Natural killer cell treated with Interleukin-12 subunit alpha and Interleukin-12 subunit beta and Interleukin-15 and Interleukin-18, amount 100 ng/mL, for 72 hours (primary cell): ENCODE results near the gene PAPPA. TPM values are rescaled to one million over a fixed set of nuclear protein-coding genes. Genes with fewer than 3 reads are reported as not detected.

Source experiments
- ATAC-seq, 2 donors: fragments of 150-1000 bp; cut with Tn5 transposase in 1 of 2; sonication (Bioruptor Pico), chemical (Tn5 transposase) in 1 of 2; 2 replicates each; pipeline ENCODE4 v1.10.0; 2021
- DNase-seq: peaks from one replicate; pipeline ENCODE4 v3.0.0; 2022; ENCODE audit warnings: low spot score
- H3K27ac Mint-ChIP-seq, 2 donors: 1 replicate in 1 of 2; 2 replicates in 1 of 2; pipeline ENCODE4 v1.8.0; 2022; ENCODE audit warnings: mixed read lengths in 2 of 2, mild to moderate bottlenecking in 1 of 2, moderate library complexity in 1 of 2
- H3K27me3 Mint-ChIP-seq, 2 donors: 1 replicate in 1 of 2; 2 replicates in 1 of 2; pipeline ENCODE4 v1.8.0; 2022; ENCODE audit warnings: mixed read lengths in 2 of 2
- H3K36me3 Mint-ChIP-seq: one replicate; pipeline ENCODE4 v1.8.0; 2022; ENCODE audit warnings: mixed read lengths
- H3K4me1 Mint-ChIP-seq, 2 donors: 1 replicate in 1 of 2; 2 replicates in 1 of 2; pipeline ENCODE4 v1.8.0; 2022; ENCODE audit warnings: low read depth in 2 of 2, mixed read lengths in 2 of 2, mild to moderate bottlenecking in 1 of 2
- H3K4me3 Mint-ChIP-seq: one replicate; pipeline ENCODE4 v1.8.0; 2022; ENCODE audit warnings: mixed read lengths
- H3K9me3 Mint-ChIP-seq: 2 replicates; pipeline ENCODE4 v1.8.0; 2022; ENCODE audit warnings: mixed read lengths
- total RNA-seq, 2 donors: library from RNA; stranded (reverse); gene quantifications; one replicate each; pipeline ENCODE4 v1.2.3, GENCODE V29; 2022

PAPPA gene
- total RNA-seq, 2 donors from 2014 or later, result not detected

GRCh38 chr9:116238225-116238624 lies 84.6 kb downstream of the PAPPA start:
- Mint-ChIP-seq H3K9me3 (peaks cover 15% of the 10 kb centered on the region), H3K27me3 (no peaks in the 10 kb centered on the region), H3K4me3 (no peak overlapping the region), H3K27ac (no peak overlapping the region), H3K36me3 (no peaks in the 10 kb centered on the region), H3K4me1 (no peaks in the 10 kb centered on the region)
- ATAC-seq, result no peak
- no peak for DNase-seq

GRCh38 chr9:116238776-116239340 lies 85.3 kb downstream of the PAPPA start:
- H3K9me3 Mint-ChIP-seq, result peaks cover 20% of the 10 kb centered on the region
- H3K27me3 Mint-ChIP-seq, result no peaks in the 10 kb centered on the region
- H3K4me1 Mint-ChIP-seq, result no peaks in the 10 kb centered on the region
- H3K27ac Mint-ChIP-seq, result no peak overlapping the region
- no peak overlapping the region for H3K4me3 Mint-ChIP-seq
- DNase-seq (no peak), ATAC-seq (no peak)
- H3K36me3 Mint-ChIP-seq, result no peaks in the 10 kb centered on the region

- Mint-ChIP-seq H3K4me1 (no peaks in the 10 kb centered on the region), H3K27me3 (no peaks in the 10 kb centered on the region), H3K4me3 (no peak overlapping the region), H3K9me3 (peaks cover 11% of the 10 kb centered on the region), H3K27ac (no peak overlapping the region), H3K36me3 (no peaks in the 10 kb centered on the region)
- no peak for ATAC-seq
- DNase-seq, result no peak
These were observed 90.1 kb downstream of the PAPPA start for GRCh38 chr9:116243708-116244107.

- no peaks in the 10 kb centered on the region for H3K4me1 Mint-ChIP-seq
- H3K4me3 Mint-ChIP-seq, result no peak overlapping the region
- H3K27ac Mint-ChIP-seq, result no peak overlapping the region
- no peak for ATAC-seq
- H3K27me3 Mint-ChIP-seq, result no peaks in the 10 kb centered on the region
- peaks cover 11% of the 10 kb centered on the region for H3K9me3 Mint-ChIP-seq
- no peak for DNase-seq
- no peaks in the 10 kb centered on the region for H3K36me3 Mint-ChIP-seq
These were observed 93.7 kb downstream of the PAPPA start for GRCh38 chr9:116247284-116247683.

- ATAC-seq, result no peak
- no peak for DNase-seq
- Mint-ChIP-seq H3K27ac (no peak overlapping the region), H3K27me3 (no peaks in the 10 kb centered on the region), H3K4me3 (no peak overlapping the region), H3K36me3 (no peaks in the 10 kb centered on the region), H3K4me1 (no peaks in the 10 kb centered on the region), H3K9me3 (peaks cover 11% of the 10 kb centered on the region)
These were observed 94.3 kb downstream of the PAPPA start for GRCh38 chr9:116247791-116248374.

GRCh38 chr9:116250891-116251290 lies 97.3 kb downstream of the PAPPA start:
- H3K27me3 Mint-ChIP-seq, result no peaks in the 10 kb centered on the region
- H3K4me3 Mint-ChIP-seq, result no peak overlapping the region
- DNase-seq, result no peak
- peaks cover 6% of the 10 kb centered on the region for H3K9me3 Mint-ChIP-seq
- H3K27ac Mint-ChIP-seq, result no peak overlapping the region
- no peak for ATAC-seq
- no peaks in the 10 kb centered on the region for H3K36me3 Mint-ChIP-seq
- H3K4me1 Mint-ChIP-seq, result no peaks in the 10 kb centered on the region

- ATAC-seq (no peak), DNase-seq (no peak)
- H3K9me3 Mint-ChIP-seq, result peaks cover 6% of the 10 kb centered on the region
- H3K36me3 Mint-ChIP-seq, result no peaks in the 10 kb centered on the region
- no peak overlapping the region for H3K27ac Mint-ChIP-seq
- H3K27me3 Mint-ChIP-seq, result no peaks in the 10 kb centered on the region
- no peak overlapping the region for H3K4me3 Mint-ChIP-seq
- H3K4me1 Mint-ChIP-seq, result no peaks in the 10 kb centered on the region
These were observed 97.8 kb downstream of the PAPPA start for GRCh38 chr9:116251366-116251765.

GRCh38 chr9:116260531-116260930 lies 106.9 kb downstream of the PAPPA start:
- no peak overlapping the region for H3K4me3 Mint-ChIP-seq
- peaks cover 3% of the 10 kb centered on the region for H3K9me3 Mint-ChIP-seq
- H3K27me3 Mint-ChIP-seq, result no peaks in the 10 kb centered on the region
- DNase-seq (no peak), ATAC-seq (no peak)
- H3K4me1 Mint-ChIP-seq, result no peaks in the 10 kb centered on the region
- H3K36me3 Mint-ChIP-seq, result no peaks in the 10 kb centered on the region
- H3K27ac Mint-ChIP-seq, result no peak overlapping the region

- H3K36me3 Mint-ChIP-seq, result no peaks in the 10 kb centered on the region
- no peak for ATAC-seq
- H3K27ac Mint-ChIP-seq, result no peak overlapping the region
- no peak for DNase-seq
- H3K9me3 Mint-ChIP-seq, result peaks cover 3% of the 10 kb centered on the region
- H3K4me1 Mint-ChIP-seq, result no peaks in the 10 kb centered on the region
- H3K27me3 Mint-ChIP-seq, result no peaks in the 10 kb centered on the region
- no peak overlapping the region for H3K4me3 Mint-ChIP-seq
These were observed 108.9 kb downstream of the PAPPA start for GRCh38 chr9:116262448-116262847.

GRCh38 chr9:116264361-116264760 lies 110.8 kb downstream of the PAPPA start:
- Mint-ChIP-seq H3K9me3 (peaks cover 3% of the 10 kb centered on the region), H3K27ac (no peak overlapping the region), H3K4me3 (no peak overlapping the region), H3K36me3 (no peaks in the 10 kb centered on the region), H3K4me1 (no peaks in the 10 kb centered on the region), H3K27me3 (no peaks in the 10 kb centered on the region)
- ATAC-seq (no peak), DNase-seq (no peak)

- no peak overlapping the region for H3K27ac Mint-ChIP-seq
- no peaks in the 10 kb centered on the region for H3K27me3 Mint-ChIP-seq
- H3K9me3 Mint-ChIP-seq, result peaks cover 3% of the 10 kb centered on the region
- no peaks in the 10 kb centered on the region for H3K36me3 Mint-ChIP-seq
- ATAC-seq (no peak), DNase-seq (no peak)
- no peak overlapping the region for H3K4me3 Mint-ChIP-seq
- no peaks in the 10 kb centered on the region for H3K4me1 Mint-ChIP-seq
These were observed 113.4 kb downstream of the PAPPA start for GRCh38 chr9:116267021-116267420.

- Mint-ChIP-seq H3K4me1 (no peaks in the 10 kb centered on the region), H3K9me3 (no peaks in the 10 kb centered on the region), H3K27ac (no peak overlapping the region), H3K27me3 (no peaks in the 10 kb centered on the region), H3K36me3 (no peaks in the 10 kb centered on the region), H3K4me3 (no peak overlapping the region)
- DNase-seq (no peak), ATAC-seq (no peak)
These were observed 115.7 kb downstream of the PAPPA start for GRCh38 chr9:116269250-116269649.

- Mint-ChIP-seq H3K9me3 (no peaks in the 10 kb centered on the region), H3K27me3 (peaks cover 0 to 5% of the 10 kb centered on the region in 2 donors), H3K36me3 (no peaks in the 10 kb centered on the region), H3K27ac (no peak overlapping the region), H3K4me1 (no peaks in the 10 kb centered on the region), H3K4me3 (no peak overlapping the region)
- ATAC-seq (no peak), DNase-seq (no peak)
These were observed 117.0 kb downstream of the PAPPA start for GRCh38 chr9:116270546-116270945.

GRCh38 chr9:116271340-116271739 lies 117.7 kb downstream of the PAPPA start:
- no peak overlapping the region for H3K27ac Mint-ChIP-seq
- H3K9me3 Mint-ChIP-seq, result no peaks in the 10 kb centered on the region
- H3K27me3 Mint-ChIP-seq, result peaks cover 0 to 9% of the 10 kb centered on the region in 2 donors
- no peak overlapping the region for H3K4me3 Mint-ChIP-seq
- ATAC-seq (no peak), DNase-seq (no peak)
- H3K36me3 Mint-ChIP-seq, result no peaks in the 10 kb centered on the region
- no peaks in the 10 kb centered on the region for H3K4me1 Mint-ChIP-seq

- Mint-ChIP-seq H3K4me3 (no peak overlapping the region), H3K9me3 (no peaks in the 10 kb centered on the region), H3K4me1 (no peaks in the 10 kb centered on the region), H3K36me3 (no peaks in the 10 kb centered on the region), H3K27ac (no peak overlapping the region), H3K27me3 (peaks cover 0 to 9% of the 10 kb centered on the region in 2 donors)
- DNase-seq, result no peak
- ATAC-seq, result no peak
These were observed 118.4 kb downstream of the PAPPA start for GRCh38 chr9:116271991-116272390.
